Right renal cortex interstitium (tissue), 3 donors: ENCODE data around the gene ANP32E. TPM values are rescaled to one million over a fixed set of nuclear protein-coding genes. Genes with fewer than 3 reads are reported as not detected.
A peak's percentile ranks its signal among the peaks of the same experiment; 100 is the strongest.
"Not testable (repeated sequence)": the region's sequence is repeated elsewhere in the genome, so short reads cannot be mapped to it uniquely, and the experiment has no call there.

Source experiments
- DNase-seq, 3 donors: peaks; one replicate each; pipeline ENCODE4 v3.0.0-alpha.2; 2013; ENCODE audit warnings: low read depth in 3 of 3, low spot score in 2 of 3
- polyA plus RNA-seq, 3 donors: library from polyadenylated mRNA; unstranded; fragments of 120-200 nt; gene quantifications; one replicate each; pipeline ENCODE4 v1.2.1, GENCODE V29; 2013; ENCODE audit not compliant: insufficient read length in 3 of 3

The ANP32E gene
- polyA plus RNA-seq, 3 donors: 113 to 154 (median 134) TPM

GRCh38 chr1:150257624-150258585 lies 22.0 kb upstream of the ANP32E start, which contains the start of gene CA14:
TSS of gene CA14 (plus strand) at chr1:150257774. CDS start at chr1:150258129, 355 bp downstream.
- peak in 1 of 3 donors; percentile 19 for DNase-seq

GRCh38 chr1:150256554-150257341 lies 20.8 kb upstream of the ANP32E start:
- DNase-seq: no peak

- no peak for DNase-seq
Observed at GRCh38 chr1:150256198-150256553, 20.3 kb upstream of the ANP32E start.

GRCh38 chr1:150249936-150250335 lies 14.0 kb upstream of the ANP32E start:
- no peak for DNase-seq

GRCh38 chr1:150243003-150243402 lies 7.1 kb upstream of the ANP32E start:
- DNase-seq: no peak

GRCh38 chr1:150237746-150238145 lies 1.8 kb upstream of the ANP32E start:
- no peak for DNase-seq

- not testable (repeated sequence) for DNase-seq
Observed at GRCh38 chr1:150237176-150237575, 1.3 kb upstream of the ANP32E start.

GRCh38 chr1:150236614-150237100 lies 745 bp upstream of the ANP32E start:
- DNase-seq: no peak

- DNase-seq: no peak
Observed at GRCh38 chr1:150235294-150235851, 539 bp downstream of the ANP32E start.

GRCh38 chr1:150234566-150235293 lies 1.2 kb downstream of the ANP32E start:
- DNase-seq: peak in 2 of 3 donors; percentile 64 to 72

GRCh38 chr1:150234309-150234565 lies 1.7 kb downstream of the ANP32E start:
- no peak for DNase-seq

- peak in 1 of 3 donors; percentile 51 for DNase-seq
Observed at GRCh38 chr1:150233359-150234308, 2.3 kb downstream of the ANP32E start.

GRCh38 chr1:150232921-150233320 lies 3.0 kb downstream of the ANP32E start:
- not testable (repeated sequence) for DNase-seq

- not testable (repeated sequence) for DNase-seq
Observed at GRCh38 chr1:150228246-150228645, 7.7 kb downstream of the ANP32E start.

- DNase-seq: no peak
Observed at GRCh38 chr1:150227228-150227627, 8.7 kb downstream of the ANP32E start.

GRCh38 chr1:150226486-150226885 lies 9.4 kb downstream of the ANP32E start:
- DNase-seq: no peak

GRCh38 chr1:150225546-150225945 lies 10.4 kb downstream of the ANP32E start:
- no peak for DNase-seq

GRCh38 chr1:150224983-150225382 lies 10.9 kb downstream of the ANP32E start:
- no peak for DNase-seq

- no peak for DNase-seq
Observed at GRCh38 chr1:150221552-150221951, 14.4 kb downstream of the ANP32E start.
